Measurements from ENCODE around the gene ARF1.

The ARF1 gene

DNA sequence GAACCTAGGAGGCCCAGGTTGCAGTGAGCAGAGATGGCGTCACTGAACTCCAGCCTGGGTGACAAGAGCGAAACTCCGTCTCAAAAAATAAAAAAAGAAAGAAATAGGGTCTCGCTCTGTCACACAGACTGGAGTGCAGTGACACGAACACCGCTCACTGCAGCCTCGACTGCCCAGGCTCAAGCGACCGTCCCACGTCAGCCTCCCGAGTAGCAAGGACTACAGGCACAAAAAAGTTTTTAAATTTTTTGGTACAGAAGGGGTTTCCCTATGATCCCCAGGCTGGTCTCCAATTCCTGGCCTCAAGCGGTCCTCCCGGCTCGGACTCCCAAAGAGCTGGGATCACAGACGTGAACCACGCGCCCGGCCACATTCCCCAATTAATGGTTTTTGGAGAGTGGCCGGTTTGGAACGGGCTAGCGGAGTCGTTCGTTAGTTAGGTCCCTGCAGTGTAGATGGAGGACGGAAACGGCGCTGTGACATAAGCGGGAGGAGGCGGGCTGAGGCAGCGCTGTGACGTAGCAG lies 57.0 kb downstream of the ARF1 start:
- H3K27ac ChIP-seq, result peak overlapping the region; percentile 54
- no peaks in the 10 kb centered on the region for H3K9me3 ChIP-seq (ENCODE audit: low read depth, low read length)
- no peak; the same call in 1 of the 2 replicates for TF ChIP-seq POLR2AphosphoS5 (IDR thresholded peaks at IDR 0.05; ENCODE audit: borderline replicate concordance, low read depth, low read length)
- TF ChIP-seq FOXP2 (optimal IDR thresholded peaks at IDR 0.05; ENCODE audit: control extremely low read depth, extremely low read length, insufficient read depth), result no peak
- no peak for TF ChIP-seq EZH2 (IDR thresholded peaks at IDR 0.05)
- H3K9ac ChIP-seq (ENCODE audit: insufficient read length), result peak overlapping the region; percentile 68
- no peak for DNase-seq (ENCODE audit: low read depth, low spot score)
- no peaks in the 10 kb centered on the region for H3K36me3 ChIP-seq (ENCODE audit: insufficient read depth, low read length)
- H3K4me3 ChIP-seq, result peak overlapping the region; percentile 94

DNA sequence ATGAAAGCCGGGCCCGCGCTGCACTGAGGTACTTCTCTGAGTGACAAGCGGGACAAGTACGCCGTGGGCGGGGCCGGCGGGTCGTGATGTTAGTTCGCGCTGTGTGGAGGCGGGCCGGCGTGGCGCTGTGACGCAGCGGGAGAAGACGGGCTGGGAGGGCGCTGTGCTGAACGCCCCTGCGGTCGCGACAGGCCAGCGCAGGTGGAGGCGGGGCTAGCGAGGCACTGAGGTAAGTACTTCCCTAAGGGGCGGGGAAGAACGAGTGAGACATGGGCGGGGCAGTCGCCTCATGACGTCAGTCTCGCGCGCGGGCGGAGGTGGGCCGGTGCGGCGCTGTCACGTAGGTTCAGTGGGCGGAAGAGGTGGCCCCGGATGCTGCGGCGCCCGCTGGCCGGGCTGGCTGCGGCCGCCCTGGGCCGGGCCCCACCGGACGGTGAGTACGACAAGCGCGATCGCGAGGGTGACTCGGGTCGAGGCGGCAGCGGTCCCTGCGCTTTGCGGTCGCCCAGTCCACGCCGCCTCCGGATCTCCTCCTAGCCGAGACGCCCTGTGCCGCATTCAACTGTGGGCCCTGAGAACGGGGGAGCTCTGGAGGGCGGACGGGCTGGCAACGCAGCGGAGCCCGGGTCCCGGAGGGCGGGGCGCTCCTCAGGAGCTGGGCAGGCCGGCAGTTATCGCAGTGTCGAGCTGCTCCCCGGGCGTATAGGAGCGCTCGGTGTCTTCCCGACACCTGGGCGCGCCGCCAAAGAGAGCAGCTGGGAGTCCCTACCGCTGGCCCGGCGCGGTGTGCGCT lies 57.6 kb downstream of the ARF1 start, which contains the start of gene GUK1:
Gene GUK1 (plus strand): TSS at position 349 of the 793 bp plus-strand sequence. CDS start 24 bp downstream, at position 373.
- no peaks in the 10 kb centered on the region for H3K9me3 ChIP-seq (ENCODE audit: low read depth, low read length)
- H3K9ac ChIP-seq (ENCODE audit: insufficient read length), result peak within 1 kb of the TSS; percentile 78
- peak; percentile 90 for DNase-seq (ENCODE audit: low read depth, low spot score)
- peak within 1 kb of the TSS; percentile 54 for H3K27ac ChIP-seq
- TF ChIP-seq FOXP2 (optimal IDR thresholded peaks at IDR 0.05; ENCODE audit: control extremely low read depth, extremely low read length, insufficient read depth), result no peak
- peak; percentile 55; the same call in 1 of the 2 replicates for TF ChIP-seq POLR2AphosphoS5 (IDR thresholded peaks at IDR 0.05; ENCODE audit: borderline replicate concordance, low read depth, low read length)
- peak within 1 kb of the TSS; percentile 94 for H3K4me3 ChIP-seq
- H3K36me3 ChIP-seq (ENCODE audit: insufficient read depth, low read length), result no peaks in the 10 kb centered on the region

DNA sequence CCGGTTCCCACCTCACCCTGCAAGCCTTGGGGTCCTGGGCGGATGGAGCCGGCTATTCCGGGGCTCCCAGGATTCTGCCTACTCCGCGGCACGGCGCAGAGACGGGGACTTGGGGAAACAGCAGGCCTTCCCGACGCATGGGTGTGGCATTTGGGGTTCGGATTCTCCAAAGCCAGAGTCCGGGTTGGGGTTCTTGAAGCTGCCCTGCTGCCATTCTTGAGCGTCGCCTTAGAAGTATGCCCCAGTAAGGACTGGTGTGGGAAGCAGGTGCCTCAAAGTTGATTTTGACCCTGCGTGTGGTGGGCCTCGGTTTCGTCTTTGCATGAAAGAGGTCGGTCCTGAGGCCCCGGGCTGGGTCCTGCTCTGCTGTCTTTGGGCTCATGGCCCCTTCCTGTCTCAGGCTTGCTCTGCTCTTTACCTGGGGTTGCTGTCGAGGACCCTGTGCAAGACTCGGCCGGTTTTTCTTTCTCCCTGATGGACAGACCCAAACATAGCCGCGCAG lies 58.3 kb downstream of the ARF1 start:
- Histone ChIP-seq H3K27ac (no peak overlapping the region), H3K9me3 (ENCODE audit: low read depth, low read length) (no peaks in the 10 kb centered on the region)

DNA sequence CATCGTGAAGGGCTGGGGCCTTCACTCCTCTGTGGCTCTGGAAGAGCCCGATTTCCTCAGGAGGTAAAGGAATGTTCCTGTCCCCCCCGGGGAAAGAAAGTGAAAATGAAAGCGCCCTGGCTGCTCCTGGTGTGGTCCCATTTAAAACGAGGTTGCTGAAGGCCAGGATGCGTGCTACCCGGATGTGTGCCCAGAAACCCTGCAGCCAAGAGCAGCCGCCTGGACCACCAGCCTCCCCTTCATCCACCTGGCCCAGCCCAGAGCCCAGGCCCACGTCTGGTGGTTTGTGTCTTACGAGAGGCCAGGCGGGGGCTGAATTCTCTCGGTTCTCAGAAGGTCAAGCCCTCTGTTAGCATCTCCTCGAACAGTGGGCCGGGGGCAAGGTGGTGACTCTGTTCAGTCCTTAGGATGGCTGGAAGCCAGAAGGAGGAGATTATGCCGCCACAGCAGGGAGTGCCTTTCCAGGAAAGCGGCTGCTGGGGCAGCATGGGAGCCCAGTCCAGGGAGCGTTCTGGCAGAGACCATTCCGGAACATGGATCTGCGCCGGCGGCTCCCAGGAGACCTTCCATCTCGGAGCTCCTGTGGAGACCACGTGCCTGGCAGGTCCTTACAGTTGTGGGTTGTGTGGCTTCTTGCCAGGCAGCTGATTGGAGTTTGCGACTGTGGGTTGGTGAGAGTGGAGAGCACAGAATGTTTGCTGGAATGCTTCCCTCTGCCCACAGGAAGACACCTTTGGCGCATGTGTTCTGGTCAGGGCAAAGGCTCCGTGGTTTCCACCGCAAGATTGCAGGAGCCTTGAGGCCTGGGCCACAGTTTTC lies 58.9 kb downstream of the ARF1 start:
- DNase-seq (ENCODE audit: low read depth, low spot score), result no peak
- Histone ChIP-seq H3K27ac (no peak overlapping the region), H3K9me3 (ENCODE audit: low read depth, low read length) (no peaks in the 10 kb centered on the region), H3K4me3 (peak overlapping the region; percentile 94), H3K36me3 (ENCODE audit: insufficient read depth, low read length) (no peaks in the 10 kb centered on the region), H3K9ac (ENCODE audit: insufficient read length) (peak overlapping the region; percentile 78)
- TF ChIP-seq POLR2AphosphoS5 (IDR thresholded peaks at IDR 0.05; ENCODE audit: borderline replicate concordance, low read depth, low read length) (0 out of 2 replicates have a peak, but pooled peaks have one; percentile 28), EZH2 (IDR thresholded peaks at IDR 0.05) (no peak)

More for the DNA sequence above, 58.3 kb downstream of the ARF1 start:
- no peak for TF ChIP-seq FOXP2 (optimal IDR thresholded peaks at IDR 0.05; ENCODE audit: control extremely low read depth, extremely low read length, insufficient read depth)
- TF ChIP-seq POLR2AphosphoS5 (IDR thresholded peaks at IDR 0.05; ENCODE audit: borderline replicate concordance, low read depth, low read length), result no peak
- TF ChIP-seq EZH2 (IDR thresholded peaks at IDR 0.05), result no peak
- DNase-seq (ENCODE audit: low read depth, low spot score), result no peak
- Histone ChIP-seq H3K9ac (ENCODE audit: insufficient read length) (peak overlapping the region; percentile 78), H3K4me3 (peak overlapping the region; percentile 94), H3K36me3 (ENCODE audit: insufficient read depth, low read length) (no peaks in the 10 kb centered on the region)

DNA sequence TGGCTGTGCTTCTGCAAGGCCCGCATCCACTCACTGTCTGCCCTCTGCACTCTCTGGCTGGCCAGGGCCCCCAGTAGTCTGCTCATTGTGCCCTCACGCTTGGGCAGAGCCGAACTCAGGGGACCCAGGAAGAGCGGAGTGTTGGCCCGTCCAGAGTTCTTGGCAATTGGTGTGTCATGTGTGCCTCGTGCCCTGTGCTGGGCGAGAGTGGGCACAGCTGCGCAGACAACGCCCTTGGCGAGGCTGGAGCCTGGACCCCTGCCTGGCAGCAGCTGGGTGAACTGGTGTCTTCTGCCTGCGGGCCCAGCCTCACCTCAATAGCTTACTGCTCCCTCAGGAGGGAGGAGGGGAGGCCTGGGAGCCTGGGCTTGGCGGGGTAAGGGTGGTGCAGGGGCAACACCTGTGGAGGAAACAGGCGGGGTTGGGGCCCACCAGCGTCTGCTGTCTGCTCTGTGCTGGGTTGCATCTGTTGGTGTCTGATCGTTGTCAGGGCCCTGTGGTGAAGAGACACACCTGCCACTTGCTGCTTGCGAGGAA lies 59.7 kb downstream of the ARF1 start:
- Histone ChIP-seq H3K9me3 (ENCODE audit: low read depth, low read length) (no peaks in the 10 kb centered on the region), H3K36me3 (ENCODE audit: insufficient read depth, low read length) (no peaks in the 10 kb centered on the region), H3K27ac (no peak overlapping the region), H3K9ac (ENCODE audit: insufficient read length) (peak overlapping the region; percentile 0), H3K4me3 (peak overlapping the region; percentile 94)
- no peak for DNase-seq (ENCODE audit: low read depth, low spot score)
- no peak for TF ChIP-seq POLR2AphosphoS5 (IDR thresholded peaks at IDR 0.05; ENCODE audit: borderline replicate concordance, low read depth, low read length)
- no peak for TF ChIP-seq FOXP2 (optimal IDR thresholded peaks at IDR 0.05; ENCODE audit: control extremely low read depth, extremely low read length, insufficient read depth)
- no peak for TF ChIP-seq EZH2 (IDR thresholded peaks at IDR 0.05)

DNA sequence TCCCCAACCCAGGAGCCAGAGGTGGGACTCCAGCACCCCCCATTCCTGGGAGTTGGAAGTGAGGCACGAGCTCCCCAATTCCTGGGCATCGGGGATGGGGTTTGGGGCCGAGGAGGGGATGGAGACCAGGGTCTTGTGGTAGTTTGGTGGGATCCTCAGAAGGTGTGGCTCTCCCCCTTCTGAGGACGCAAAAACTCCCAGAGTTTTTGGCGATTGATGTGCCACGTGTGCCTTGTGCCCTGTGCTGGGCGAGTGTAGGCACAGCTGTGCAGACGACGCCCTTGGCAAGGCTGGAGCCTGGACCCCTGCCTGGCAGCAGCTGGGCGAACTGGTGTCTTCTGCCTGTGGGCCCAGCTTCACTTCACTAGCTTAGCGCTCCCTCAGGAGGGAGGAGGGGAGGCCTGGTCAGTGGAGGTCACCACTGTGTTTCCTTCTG lies 60.2 kb downstream of the ARF1 start:
- no peak overlapping the region for H3K27ac ChIP-seq
- H3K4me3 ChIP-seq, result no peak overlapping the region
- no peak overlapping the region for H3K9ac ChIP-seq (ENCODE audit: insufficient read length)
- no peaks in the 10 kb centered on the region for H3K36me3 ChIP-seq (ENCODE audit: insufficient read depth, low read length)
- no peak for DNase-seq (ENCODE audit: low read depth, low spot score)
- no peak for TF ChIP-seq POLR2AphosphoS5 (IDR thresholded peaks at IDR 0.05; ENCODE audit: borderline replicate concordance, low read depth, low read length)
- no peak for TF ChIP-seq EZH2 (IDR thresholded peaks at IDR 0.05)
- no peak for TF ChIP-seq FOXP2 (optimal IDR thresholded peaks at IDR 0.05; ENCODE audit: control extremely low read depth, extremely low read length, insufficient read depth)
- H3K9me3 ChIP-seq (ENCODE audit: low read depth, low read length), result no peaks in the 10 kb centered on the region

DNA sequence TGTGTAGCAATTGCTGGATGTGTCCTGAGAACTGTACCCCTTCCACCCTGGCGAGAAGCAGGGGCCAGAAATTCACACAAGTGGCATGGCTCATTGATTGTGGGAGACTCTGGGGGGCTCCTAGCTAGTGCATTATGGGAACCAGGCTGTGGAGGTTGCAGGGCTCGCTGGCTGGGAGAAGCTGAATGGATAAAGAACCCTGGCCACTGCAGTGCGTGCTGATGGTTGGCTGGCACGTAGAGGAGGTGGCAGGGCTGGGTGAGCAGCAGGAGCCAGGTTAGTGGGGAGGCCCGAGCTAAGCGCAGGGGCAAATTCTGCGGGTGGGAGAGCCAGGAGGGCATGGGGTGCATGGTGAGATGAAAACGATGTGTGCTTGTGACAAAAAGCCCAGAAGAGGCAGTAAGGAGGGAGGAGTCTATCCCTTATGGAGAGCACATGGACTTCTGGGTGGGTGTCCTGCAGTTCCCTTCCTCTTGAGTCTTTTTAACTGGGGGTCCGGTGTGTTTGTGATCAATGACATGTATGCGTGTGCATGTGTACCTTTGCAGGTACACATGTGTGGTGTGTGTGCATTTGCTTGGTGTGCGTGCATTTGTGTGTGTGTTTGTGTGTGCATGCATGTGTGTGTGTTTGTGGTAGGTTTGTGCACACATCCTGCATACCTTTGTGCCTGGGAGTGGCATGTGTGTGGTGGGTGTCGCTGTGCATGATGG lies 61.1 kb downstream of the ARF1 start:
- DNase-seq (ENCODE audit: low read depth, low spot score), result no peak
- no peaks in the 10 kb centered on the region for H3K9me3 ChIP-seq (ENCODE audit: low read depth, low read length)
- no peak overlapping the region for H3K9ac ChIP-seq (ENCODE audit: insufficient read length)
- H3K4me3 ChIP-seq, result no peak overlapping the region
- no peak overlapping the region for H3K27ac ChIP-seq
- no peak for TF ChIP-seq FOXP2 (optimal IDR thresholded peaks at IDR 0.05; ENCODE audit: control extremely low read depth, extremely low read length, insufficient read depth)
- no peak for TF ChIP-seq EZH2 (IDR thresholded peaks at IDR 0.05)
- TF ChIP-seq POLR2AphosphoS5 (IDR thresholded peaks at IDR 0.05; ENCODE audit: borderline replicate concordance, low read depth, low read length), result no peak
- H3K36me3 ChIP-seq (ENCODE audit: insufficient read depth, low read length), result no peaks in the 10 kb centered on the region
